ENCODE results near the gene COL27A1. TPM values are rescaled to one million over a fixed set of nuclear protein-coding genes. Genes with fewer than 3 reads are reported as not detected.

Gene COL27A1
- total and polyA plus RNA-seq, 3 donors from 2014 or later, result 9.3 to 68.8 (median 25.7) TPM

DNA sequence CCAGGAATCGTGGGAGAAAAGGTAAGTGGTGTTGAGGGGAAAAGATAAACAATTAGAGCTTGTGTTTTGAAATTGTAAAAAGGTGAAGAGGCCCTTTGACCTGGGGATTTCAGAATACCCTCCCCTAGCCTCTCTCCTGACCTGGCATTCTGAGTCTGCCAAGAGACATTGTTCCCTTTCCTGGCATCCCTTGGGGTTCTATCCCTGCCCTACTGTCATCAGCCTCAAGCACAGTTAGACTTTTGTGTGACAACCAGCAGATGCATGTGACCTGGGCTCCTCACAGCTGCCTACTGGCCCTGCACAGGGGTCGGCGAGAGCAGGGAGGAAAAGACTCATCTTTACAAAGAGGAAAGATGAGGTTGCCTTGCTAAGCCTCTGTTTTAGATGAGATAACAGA, 95.3 kb downstream of the COL27A1 start:
- Histone ChIP-seq H3K4me1 (peaks cover 4% of the 10 kb centered on the region), H3K4me3 (no peak overlapping the region), H3K36me3 (ENCODE audit: low read depth, missing control alignments) (no peaks in the 10 kb centered on the region), H3K27me3 (no peaks in the 10 kb centered on the region), H3K27ac (no peak overlapping the region), H3K9me3 (no peaks in the 10 kb centered on the region)
- 66 to 70% methylated on average over 3 of the region's 3 CpGs for WGBS, 2 donors
- no peak for TF ChIP-seq POLR2A (IDR thresholded peaks at IDR 0.05)
- TF ChIP-seq, protein P1, sequence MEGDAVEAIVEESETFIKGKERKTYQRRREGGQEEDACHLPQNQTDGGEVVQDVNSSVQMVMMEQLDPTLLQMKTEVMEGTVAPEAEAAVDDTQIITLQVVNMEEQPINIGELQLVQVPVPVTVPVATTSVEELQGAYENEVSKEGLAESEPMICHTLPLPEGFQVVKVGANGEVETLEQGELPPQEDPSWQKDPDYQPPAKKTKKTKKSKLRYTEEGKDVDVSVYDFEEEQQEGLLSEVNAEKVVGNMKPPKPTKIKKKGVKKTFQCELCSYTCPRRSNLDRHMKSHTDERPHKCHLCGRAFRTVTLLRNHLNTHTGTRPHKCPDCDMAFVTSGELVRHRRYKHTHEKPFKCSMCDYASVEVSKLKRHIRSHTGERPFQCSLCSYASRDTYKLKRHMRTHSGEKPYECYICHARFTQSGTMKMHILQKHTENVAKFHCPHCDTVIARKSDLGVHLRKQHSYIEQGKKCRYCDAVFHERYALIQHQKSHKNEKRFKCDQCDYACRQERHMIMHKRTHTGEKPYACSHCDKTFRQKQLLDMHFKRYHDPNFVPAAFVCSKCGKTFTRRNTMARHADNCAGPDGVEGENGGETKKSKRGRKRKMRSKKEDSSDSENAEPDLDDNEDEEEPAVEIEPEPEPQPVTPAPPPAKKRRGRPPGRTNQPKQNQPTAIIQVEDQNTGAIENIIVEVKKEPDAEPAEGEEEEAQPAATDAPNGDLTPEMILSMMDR (IDR thresholded peaks at IDR 0.05), result no peak
- intact Hi-C loops (cut with DNase I; ENCODE audit: low total_unique reads), result no loop called here
- no peak for DNase-seq

- DNase-seq, result no peak
Observed at GRCh38 chr9:114252394-114252793, 97.1 kb downstream of the COL27A1 start.

GRCh38 chr9:114256827-114257328, 101.5 kb downstream of the COL27A1 start:
- WGBS, 2 donors, result 89 to 91% methylated on average over 7 to 10 of the region's 10 CpGs
- Histone ChIP-seq H3K9me3 (no peaks in the 10 kb centered on the region), H3K36me3 (ENCODE audit: low read depth, missing control alignments) (no peaks in the 10 kb centered on the region), H3K27me3 (no peaks in the 10 kb centered on the region), H3K27ac (no peak overlapping the region), H3K4me3 (no peak overlapping the region), H3K4me1 (no peaks in the 10 kb centered on the region)
- intact Hi-C loops (cut with DNase I; ENCODE audit: low total_unique reads), result no loop called here
- TF ChIP-seq, protein P1 (IDR thresholded peaks at IDR 0.05), result no peak
- no peak for TF ChIP-seq POLR2A (IDR thresholded peaks at IDR 0.05)
- no peak for DNase-seq

More at GRCh38 chr9:114252394-114252793, 97.1 kb downstream of the COL27A1 start:
- no peak overlapping the region for H3K27ac ChIP-seq
- H3K27me3 ChIP-seq, result no peaks in the 10 kb centered on the region
- H3K9me3 ChIP-seq, result no peaks in the 10 kb centered on the region
- no peaks in the 10 kb centered on the region for H3K36me3 ChIP-seq (ENCODE audit: low read depth, missing control alignments)
- 87% methylated on average over 5 to 6 of the region's 6 CpGs for WGBS, 2 donors
- peaks cover 4% of the 10 kb centered on the region for H3K4me1 ChIP-seq
- H3K4me3 ChIP-seq, result no peak overlapping the region
- intact Hi-C loops (cut with DNase I; ENCODE audit: low total_unique reads), result no loop called here
- TF ChIP-seq, protein P1 (IDR thresholded peaks at IDR 0.05), result no peak
- no peak for TF ChIP-seq POLR2A (IDR thresholded peaks at IDR 0.05)

- TF ChIP-seq, protein P1 (IDR thresholded peaks at IDR 0.05), result no peak
- no peak for TF ChIP-seq POLR2A (IDR thresholded peaks at IDR 0.05)
- Histone ChIP-seq H3K27me3 (no peaks in the 10 kb centered on the region), H3K27ac (no peak overlapping the region), H3K4me1 (no peaks in the 10 kb centered on the region), H3K4me3 (no peak overlapping the region), H3K36me3 (ENCODE audit: low read depth, missing control alignments) (no peaks in the 10 kb centered on the region), H3K9me3 (no peaks in the 10 kb centered on the region)
- 80 to 89% methylated on average over 10 of the region's 10 CpGs for WGBS, 2 donors
- DNase-seq, result no peak
- intact Hi-C loops (cut with DNase I; ENCODE audit: low total_unique reads), result no loop called here
Observed at GRCh38 chr9:114258218-114258617, 102.9 kb downstream of the COL27A1 start.

Measured in testis (tissue), 3 donors.